GM21381 (cell line): ENCODE measurements around the gene SMIM45.

ENCODE experiments used
- ATAC-seq: cut with Tn5 transposase; IDR thresholded peaks from one replicate; pipeline ENCODE4 v1.9.1; 2021; ENCODE audit warnings: mild to moderate bottlenecking, moderate library complexity; ENCODE audit not compliant: unreplicated experiment

Gene SMIM45

DNA sequence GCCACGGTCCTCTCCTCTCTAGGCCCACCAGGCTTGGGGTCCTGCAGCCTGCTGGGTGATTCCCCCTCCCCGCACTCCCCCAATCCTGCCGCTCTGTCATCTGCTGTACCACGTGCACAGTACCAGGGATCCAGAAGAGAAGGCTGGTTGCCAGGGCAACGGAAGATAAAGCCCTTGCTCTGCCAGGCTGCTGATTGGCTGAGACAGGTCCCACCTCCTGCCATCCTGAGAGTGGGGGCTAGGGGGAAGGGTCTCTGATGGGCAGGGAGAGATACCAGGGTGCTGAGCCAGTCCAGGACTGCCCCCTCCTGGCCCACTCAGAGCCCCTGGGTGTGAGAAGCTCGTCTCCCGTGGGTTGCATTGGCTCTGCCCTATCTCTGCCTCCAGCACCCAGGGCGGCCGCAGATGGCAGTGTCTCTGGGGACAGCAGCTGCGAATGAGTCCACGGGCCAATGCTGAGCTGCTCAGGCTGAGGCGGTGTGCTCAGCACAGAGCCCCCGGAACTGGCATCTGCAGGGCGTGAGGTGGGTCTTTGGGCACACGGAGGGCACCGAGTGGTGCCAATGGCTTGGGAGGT, at the start of gene SMIM45:
Gene SMIM45, plus strand, starts transcription at position 253 of the 577 bp plus-strand sequence.
- no peak for ATAC-seq

- ATAC-seq: no peak
Measured at GRCh38 chr22:41902932-41903421, 49.0 kb upstream of the SMIM45 start.

GRCh38 chr22:41904450-41905410, 47.2 kb upstream of the SMIM45 start:
- no peak for ATAC-seq

DNA sequence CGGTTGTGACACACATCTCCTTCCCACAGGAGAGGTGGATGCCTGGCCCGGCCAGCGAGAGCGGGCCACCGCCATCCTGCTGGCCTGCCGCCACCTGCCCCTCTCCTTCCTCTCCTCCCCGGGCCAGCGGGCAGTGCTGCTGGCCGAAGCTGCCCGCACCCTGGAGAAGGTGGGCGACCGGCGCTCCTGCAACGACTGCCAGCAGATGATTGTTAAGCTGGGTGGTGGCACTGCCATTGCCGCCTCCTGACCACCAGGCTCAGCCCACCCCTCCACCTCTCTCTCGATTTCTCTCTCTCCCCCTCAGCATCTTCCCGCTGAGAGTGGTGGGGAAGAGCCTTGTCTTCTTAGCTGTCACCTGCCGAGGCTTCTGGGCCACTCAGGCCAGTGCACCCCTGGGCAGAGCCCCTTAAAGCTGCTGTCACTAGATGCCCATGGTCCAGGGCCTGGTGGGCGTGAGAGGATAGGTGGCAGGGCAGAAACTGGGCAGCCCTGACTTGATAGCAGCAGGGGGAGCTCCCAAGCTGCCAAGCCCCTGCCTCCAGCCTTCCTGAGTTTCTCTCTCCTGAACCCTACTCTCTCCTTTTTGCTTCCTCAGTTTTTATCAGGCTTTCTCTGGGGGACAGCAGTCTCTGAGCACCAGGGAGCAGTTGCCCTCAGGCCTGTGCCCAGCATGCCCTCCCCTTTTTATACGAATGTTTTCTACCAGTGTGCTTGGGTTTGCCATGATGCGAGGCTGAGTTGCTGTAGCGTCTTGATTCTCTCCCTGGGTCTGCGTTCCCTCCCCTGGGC, 46.3 kb upstream of the SMIM45 start:
- ATAC-seq: no peak

DNA sequence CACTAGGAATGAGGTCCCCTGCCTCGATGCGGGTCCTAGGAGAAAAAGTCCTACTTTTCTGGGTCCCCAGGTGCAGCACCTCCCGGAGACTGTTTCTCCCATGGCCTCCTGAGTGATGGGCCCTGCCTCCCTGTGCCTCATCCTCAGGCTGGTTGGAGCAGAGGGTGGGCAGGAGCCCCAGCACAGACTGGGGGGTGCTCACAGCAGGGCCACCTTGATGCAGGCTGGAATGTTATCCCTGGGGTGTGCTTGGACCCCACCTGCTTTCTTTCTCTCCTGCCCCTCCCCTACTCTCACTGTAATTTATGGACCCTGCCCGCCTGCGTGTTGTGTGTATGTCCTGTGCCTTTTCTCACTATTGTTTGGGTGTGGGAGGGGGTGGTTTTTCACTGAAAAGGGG, 45.1 kb upstream of the SMIM45 start:
- ATAC-seq: no peak

DNA sequence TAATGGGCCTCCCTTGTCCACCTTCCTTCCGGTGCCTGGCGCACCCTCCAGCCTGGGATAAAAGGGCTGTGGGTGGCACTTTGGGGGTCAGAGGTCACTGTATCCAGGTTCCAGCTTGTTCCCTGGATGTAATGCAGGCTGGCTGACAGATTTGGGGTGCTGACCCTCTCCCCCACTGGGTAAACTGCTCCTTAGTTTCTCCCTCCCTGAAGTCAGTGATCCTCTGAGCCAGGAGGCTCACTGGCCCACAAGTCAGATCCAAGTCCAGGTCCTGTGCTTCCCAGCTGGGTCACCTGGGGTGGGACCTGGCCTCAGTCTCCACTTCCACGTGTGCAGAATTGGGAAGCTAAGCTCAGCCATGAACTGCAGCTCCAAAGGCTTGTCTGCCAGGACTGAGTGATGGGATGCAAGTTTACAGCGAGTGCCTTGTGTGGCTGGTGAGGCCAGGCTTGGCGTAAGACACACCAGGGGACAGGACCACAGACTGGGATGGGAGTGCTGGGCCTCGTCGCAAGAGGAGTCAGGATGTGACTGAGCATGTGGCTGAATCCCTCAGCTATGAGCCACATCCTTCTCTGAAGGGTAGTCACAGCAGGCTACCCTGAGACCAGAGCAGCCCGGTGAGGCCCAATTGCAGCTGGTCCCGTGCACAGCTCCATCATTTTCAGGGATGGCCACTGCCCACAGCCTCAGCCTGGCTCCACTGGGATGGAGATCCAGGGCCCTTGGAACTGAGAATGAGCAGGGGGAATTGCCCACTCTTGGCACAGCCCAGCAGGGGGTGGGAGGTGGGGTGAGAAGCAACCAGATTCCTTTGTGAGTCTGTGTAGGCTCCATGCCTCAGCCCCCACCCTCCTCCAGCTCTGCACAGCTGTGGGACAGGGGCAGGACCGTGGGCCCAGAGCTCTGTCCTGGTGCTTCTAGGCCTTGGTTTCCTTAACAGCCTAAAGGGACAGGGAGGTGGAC, 44.2 kb upstream of the SMIM45 start:
- ATAC-seq: no peak

- no peak for ATAC-seq
Measured at GRCh38 chr22:41908411-41909309, 43.3 kb upstream of the SMIM45 start.

DNA sequence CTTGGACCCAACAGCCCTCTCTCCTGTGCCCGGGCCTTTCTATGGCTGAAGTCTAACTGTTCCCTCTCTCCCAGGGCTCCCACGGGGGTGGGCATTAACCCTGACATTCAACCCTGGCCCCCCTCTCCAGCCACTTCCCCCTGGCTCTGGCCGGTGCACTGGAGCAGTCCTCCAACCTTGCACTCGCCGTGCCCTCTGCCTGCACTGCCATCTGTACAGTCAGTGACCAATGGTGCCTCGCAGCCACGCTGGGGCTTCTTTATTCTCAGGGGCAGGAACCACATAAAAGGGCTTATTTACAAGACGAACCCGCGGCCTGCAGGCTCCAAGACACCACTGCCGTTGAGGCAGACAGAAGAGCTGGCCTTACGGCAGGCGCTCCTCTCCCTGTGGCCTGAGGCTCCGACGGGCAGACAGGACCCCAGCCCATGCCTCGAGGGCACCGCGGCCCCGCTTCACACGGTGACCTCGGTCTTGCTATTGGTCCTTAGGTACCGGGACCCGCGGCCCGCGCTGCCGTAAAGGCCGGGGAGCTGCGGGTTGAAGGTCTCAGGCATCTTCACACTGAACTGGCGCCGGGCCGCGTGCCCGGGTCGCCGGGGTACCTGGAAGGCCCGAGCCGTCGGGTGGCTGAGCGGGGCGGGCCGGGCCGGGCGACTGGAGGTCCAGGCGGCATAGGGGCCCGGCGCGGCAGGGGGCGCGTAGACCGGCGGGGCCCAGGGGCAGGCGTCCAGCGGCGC, 42.5 kb upstream of the SMIM45 start:
- no peak for ATAC-seq

- no peak for ATAC-seq
Measured at GRCh38 chr22:41910050-41911000, 41.6 kb upstream of the SMIM45 start.

GRCh38 chr22:41911001-41911611, 40.8 kb upstream of the SMIM45 start:
- ATAC-seq: no peak

DNA sequence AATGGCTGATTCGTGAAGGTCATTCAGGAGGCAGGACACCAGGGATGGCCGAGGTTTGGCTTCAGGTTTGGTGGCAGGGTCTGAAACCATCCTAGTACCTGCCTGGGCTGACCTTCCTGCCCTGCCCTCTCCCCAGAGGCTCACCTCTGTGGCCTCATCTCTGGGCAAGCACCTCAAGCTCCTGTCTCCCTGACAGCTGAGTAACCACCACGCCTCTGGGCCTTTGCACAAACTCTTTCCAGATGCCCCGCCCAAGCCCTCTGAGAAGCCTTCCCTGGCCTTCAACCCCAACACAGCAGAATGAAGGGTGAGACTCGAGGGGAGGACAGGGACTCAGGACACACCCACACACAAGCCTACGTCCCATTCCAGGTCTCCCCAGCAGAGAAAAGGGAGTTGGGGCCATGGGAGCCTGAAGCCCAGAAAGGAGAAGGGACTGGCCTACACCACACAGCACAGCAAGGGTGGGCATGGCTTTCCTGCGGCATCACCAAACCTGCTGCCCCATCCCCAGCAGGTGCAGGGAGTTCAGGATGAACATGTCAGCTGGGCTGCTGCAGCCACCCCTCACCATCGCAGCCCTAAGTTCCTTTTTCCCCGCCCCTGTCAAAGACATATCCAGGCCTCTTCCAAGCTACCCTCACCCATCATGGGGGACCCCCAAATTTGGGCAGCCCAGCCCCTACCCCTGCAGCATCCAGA, 39.5 kb upstream of the SMIM45 start:
- ATAC-seq: no peak

- no peak for ATAC-seq
Measured at GRCh38 chr22:41913040-41913719, 38.8 kb upstream of the SMIM45 start.

DNA sequence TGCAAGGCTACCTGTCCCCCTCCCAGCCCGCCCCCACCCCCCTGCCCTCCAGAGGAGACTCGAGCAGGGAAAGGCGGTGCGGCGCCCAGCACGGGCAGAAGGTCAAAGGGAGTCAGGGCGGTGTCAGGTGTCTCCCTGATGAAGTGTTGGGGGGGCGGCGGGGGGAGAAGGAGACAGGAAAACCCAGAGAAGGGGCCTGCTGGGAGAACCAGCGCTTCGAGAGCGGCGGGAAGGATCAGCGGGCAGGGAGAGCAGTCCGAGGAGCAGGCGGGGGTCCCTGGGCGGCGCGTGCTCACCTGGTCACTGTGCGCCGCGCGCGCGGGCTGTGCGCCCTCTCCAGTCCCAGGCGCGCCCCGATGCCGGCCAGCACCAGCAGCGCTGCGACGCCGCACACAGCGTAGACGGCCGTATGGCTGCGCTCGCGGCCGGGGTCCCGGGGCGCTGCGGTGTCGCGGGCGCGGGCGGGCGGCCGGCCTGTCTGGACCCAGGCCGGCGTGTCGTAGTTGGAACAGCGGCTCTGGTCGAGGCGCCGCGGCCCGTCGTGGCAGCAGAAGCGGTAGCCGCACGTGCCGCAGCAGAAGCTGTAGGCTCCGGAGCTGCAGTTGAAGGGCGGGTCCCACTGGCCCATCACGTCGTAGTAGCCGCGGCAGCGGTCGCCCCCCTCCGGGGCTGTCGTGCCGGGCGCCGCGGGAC, 38.0 kb upstream of the SMIM45 start:
- no peak for ATAC-seq

DNA sequence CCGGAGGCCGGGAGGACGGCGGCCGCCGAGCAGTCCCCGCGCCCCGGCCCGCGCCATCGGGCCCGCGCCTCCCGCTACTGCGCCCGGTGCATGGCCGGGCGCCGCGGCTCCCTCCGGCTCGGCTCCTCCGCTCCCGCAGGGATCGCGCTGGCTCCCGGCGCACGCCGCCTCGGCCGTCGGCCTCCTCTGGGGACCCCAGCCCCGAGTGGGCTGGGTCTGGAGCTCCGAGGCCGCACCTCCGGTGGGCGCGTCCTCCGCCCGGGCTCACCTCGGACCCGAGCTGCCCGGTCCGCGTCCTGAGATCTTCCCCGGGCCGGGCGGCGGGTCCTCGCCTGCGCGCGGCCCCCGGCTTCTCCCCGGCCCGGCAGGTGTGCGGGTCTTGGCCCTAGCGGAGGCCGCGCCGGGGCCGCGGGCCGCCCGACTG, 37.3 kb upstream of the SMIM45 start:
- ATAC-seq: no peak
